HG03520 (cell line): Measurements from ENCODE around the gene IMMP2L.
"Not testable (repeated sequence)": the region's sequence is repeated elsewhere in the genome, so short reads cannot be mapped to it uniquely, and the experiment has no call there.

Source experiments
- ATAC-seq: cut with Tn5 transposase; IDR thresholded peaks from one replicate; pipeline ENCODE4 v1.9.1; 2021; ENCODE audit warnings: mild to moderate bottlenecking, moderate library complexity; ENCODE audit not compliant: unreplicated experiment

The IMMP2L gene

GRCh38 chr7:111561904-111562732 lies at the start of gene IMMP2L:
IMMP2L (minus strand) TSS chr7:111562492.
- peak; percentile 78 for ATAC-seq

GRCh38 chr7:111609483-111610254 lies 47.4 kb upstream of the IMMP2L start:
- ATAC-seq, result not testable (repeated sequence)

GRCh38 chr7:111607621-111608020 lies 45.3 kb upstream of the IMMP2L start:
- ATAC-seq, result no peak

GRCh38 chr7:111605246-111605645 lies 43.0 kb upstream of the IMMP2L start:
- no peak for ATAC-seq

GRCh38 chr7:111600091-111600490 lies 37.8 kb upstream of the IMMP2L start:
- no peak for ATAC-seq

GRCh38 chr7:111595780-111596179 lies 33.5 kb upstream of the IMMP2L start:
- no peak for ATAC-seq

GRCh38 chr7:111594602-111595001 lies 32.3 kb upstream of the IMMP2L start:
- ATAC-seq, result no peak

- no peak for ATAC-seq
These were observed 31.1 kb upstream of the IMMP2L start for GRCh38 chr7:111593343-111593742.

GRCh38 chr7:111588065-111588433 lies 25.8 kb upstream of the IMMP2L start:
- no peak for ATAC-seq

GRCh38 chr7:111587410-111588064 lies 25.2 kb upstream of the IMMP2L start:
- no peak for ATAC-seq

- no peak for ATAC-seq
These were observed 24.6 kb upstream of the IMMP2L start for GRCh38 chr7:111586711-111587409.

GRCh38 chr7:111581784-111582488 lies 19.6 kb upstream of the IMMP2L start:
- not testable (repeated sequence) for ATAC-seq

- ATAC-seq, result not testable (repeated sequence)
These were observed 18.9 kb upstream of the IMMP2L start for GRCh38 chr7:111581207-111581606.

- no peak for ATAC-seq
These were observed 16.5 kb upstream of the IMMP2L start for GRCh38 chr7:111578754-111579153.

- ATAC-seq, result no peak
These were observed 9.4 kb upstream of the IMMP2L start for GRCh38 chr7:111571720-111572119.

- peak; percentile 79 for ATAC-seq
These were observed 6.7 kb upstream of the IMMP2L start for GRCh38 chr7:111568870-111569462.

GRCh38 chr7:111568419-111568818 lies 6.1 kb upstream of the IMMP2L start:
- ATAC-seq, result no peak

- no peak for ATAC-seq
These were observed 1.8 kb upstream of the IMMP2L start for GRCh38 chr7:111564078-111564477.

GRCh38 chr7:111561654-111561903 lies 713 bp downstream of the IMMP2L start:
- ATAC-seq, result no peak
